Measurements from ENCODE around the gene SPATS2L.

Gene SPATS2L

DNA sequence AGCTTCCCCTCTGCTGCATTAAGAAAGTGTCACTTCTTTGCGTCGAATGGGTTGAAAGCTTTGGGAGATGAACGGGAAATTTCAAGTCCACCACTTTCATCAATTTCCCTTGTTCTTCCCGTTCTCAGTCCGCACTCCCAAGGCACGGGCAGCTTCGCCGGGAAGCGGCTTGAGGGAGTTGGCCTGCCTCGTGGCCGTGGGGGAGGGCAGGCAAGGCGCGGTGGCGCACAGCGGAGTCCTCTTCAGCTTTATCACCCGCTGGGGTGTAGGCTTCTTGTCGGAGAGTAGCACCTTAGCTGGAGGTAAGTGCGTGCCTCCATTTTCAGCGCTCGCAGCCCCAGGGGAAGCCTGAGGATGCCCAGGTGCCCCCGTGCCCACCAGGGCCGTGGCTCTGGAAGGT, 183.5 kb downstream of the SPATS2L start:
- no peak overlapping the region for H3K4me3 ChIP-seq (ENCODE audit: low read depth, low read length)
- no peak for DNase-seq (ENCODE audit: low read depth)
- TF ChIP-seq MYC (IDR thresholded peaks at IDR 0.05; ENCODE audit: low read depth, low read length) (no peak), POLR2A (IDR thresholded peaks at IDR 0.05; ENCODE audit: extremely low read depth, insufficient read length) (no peak)
- TF ChIP-seq, protein P1, sequence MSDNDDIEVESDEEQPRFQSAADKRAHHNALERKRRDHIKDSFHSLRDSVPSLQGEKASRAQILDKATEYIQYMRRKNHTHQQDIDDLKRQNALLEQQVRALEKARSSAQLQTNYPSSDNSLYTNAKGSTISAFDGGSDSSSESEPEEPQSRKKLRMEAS (IDR thresholded peaks at IDR 0.05; ENCODE audit: low read depth, low read length): no peak
- TF ChIP-seq, protein P2, sequence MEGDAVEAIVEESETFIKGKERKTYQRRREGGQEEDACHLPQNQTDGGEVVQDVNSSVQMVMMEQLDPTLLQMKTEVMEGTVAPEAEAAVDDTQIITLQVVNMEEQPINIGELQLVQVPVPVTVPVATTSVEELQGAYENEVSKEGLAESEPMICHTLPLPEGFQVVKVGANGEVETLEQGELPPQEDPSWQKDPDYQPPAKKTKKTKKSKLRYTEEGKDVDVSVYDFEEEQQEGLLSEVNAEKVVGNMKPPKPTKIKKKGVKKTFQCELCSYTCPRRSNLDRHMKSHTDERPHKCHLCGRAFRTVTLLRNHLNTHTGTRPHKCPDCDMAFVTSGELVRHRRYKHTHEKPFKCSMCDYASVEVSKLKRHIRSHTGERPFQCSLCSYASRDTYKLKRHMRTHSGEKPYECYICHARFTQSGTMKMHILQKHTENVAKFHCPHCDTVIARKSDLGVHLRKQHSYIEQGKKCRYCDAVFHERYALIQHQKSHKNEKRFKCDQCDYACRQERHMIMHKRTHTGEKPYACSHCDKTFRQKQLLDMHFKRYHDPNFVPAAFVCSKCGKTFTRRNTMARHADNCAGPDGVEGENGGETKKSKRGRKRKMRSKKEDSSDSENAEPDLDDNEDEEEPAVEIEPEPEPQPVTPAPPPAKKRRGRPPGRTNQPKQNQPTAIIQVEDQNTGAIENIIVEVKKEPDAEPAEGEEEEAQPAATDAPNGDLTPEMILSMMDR (IDR thresholded peaks at IDR 0.05; ENCODE audit: low read depth, low read length): no peak

DNA sequence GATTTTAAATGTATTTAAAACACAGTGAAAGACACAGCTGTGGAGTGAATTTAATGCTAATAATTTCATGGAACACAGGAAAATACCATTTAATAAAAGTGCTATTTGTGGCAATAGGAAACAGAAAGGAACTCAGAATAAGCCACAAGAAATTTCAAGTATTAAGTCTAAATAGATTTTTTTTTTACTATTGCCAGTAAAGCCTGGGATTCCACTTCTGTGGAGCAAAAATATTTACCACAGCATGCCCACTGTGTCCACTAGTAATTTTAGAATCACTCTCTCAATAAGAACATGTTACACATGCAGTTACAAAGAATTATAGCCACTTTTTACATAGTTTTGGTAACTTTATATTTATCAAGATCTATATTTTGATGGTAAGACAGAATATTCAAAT, 186.2 kb downstream of the SPATS2L start:
- no peak overlapping the region for H3K4me3 ChIP-seq (ENCODE audit: low read depth, low read length)
- TF ChIP-seq, protein P1 (IDR thresholded peaks at IDR 0.05; ENCODE audit: low read depth, low read length): no peak
- TF ChIP-seq MYC (IDR thresholded peaks at IDR 0.05; ENCODE audit: low read depth, low read length) (no peak), POLR2A (IDR thresholded peaks at IDR 0.05; ENCODE audit: extremely low read depth, insufficient read length) (no peak)
- TF ChIP-seq, protein P2 (IDR thresholded peaks at IDR 0.05; ENCODE audit: low read depth, low read length): no peak
- no peak for DNase-seq (ENCODE audit: low read depth)

DNA sequence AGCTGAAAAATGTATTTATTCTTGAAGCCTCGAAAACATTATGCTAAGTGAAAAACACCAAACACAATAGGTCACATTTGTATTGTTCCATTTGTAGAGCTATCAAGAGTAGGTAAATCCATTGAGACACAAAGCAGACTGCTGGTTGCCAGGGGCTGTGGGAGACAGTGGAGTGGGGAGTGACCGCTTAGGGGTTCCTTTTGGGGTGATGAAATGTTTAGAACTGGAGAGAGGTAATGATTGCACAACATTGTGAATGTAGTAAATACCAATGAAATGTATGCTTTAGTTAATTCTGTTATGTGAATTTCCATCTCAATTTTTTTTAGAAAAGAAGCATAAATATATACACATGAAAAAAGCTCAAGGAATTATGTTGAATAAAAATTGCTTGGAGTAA, 187.6 kb downstream of the SPATS2L start:
- TF ChIP-seq, protein P1 (IDR thresholded peaks at IDR 0.05; ENCODE audit: low read depth, low read length): no peak
- TF ChIP-seq, protein P2 (IDR thresholded peaks at IDR 0.05; ENCODE audit: low read depth, low read length): no peak
- TF ChIP-seq MYC (IDR thresholded peaks at IDR 0.05; ENCODE audit: low read depth, low read length): no peak
- no peak for TF ChIP-seq POLR2A (IDR thresholded peaks at IDR 0.05; ENCODE audit: extremely low read depth, insufficient read length)
- DNase-seq (ENCODE audit: low read depth): no peak
- no peak overlapping the region for H3K4me3 ChIP-seq (ENCODE audit: low read depth, low read length)

DNA sequence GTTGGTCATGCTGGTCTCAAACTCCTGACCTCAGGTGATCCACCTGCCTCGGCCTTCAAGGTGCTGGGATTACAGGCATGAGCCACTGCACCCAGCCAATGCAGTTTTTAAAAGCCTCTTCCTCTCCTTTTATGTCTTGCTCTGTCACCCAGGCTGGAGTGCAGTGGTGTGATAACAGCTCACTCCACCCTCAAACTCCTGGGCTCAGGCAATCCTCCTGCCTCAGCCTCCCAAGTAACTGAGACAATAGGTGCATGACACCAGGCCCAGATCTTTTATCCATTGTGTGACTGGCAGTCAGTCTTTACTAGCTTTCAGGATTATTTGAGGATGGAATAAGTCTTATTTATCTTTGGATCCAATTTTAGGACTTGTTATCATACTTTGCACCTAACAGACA, 190.2 kb downstream of the SPATS2L start:
- no peak for DNase-seq (ENCODE audit: low read depth)
- TF ChIP-seq, protein P1 (IDR thresholded peaks at IDR 0.05; ENCODE audit: low read depth, low read length): no peak
- TF ChIP-seq, protein P2 (IDR thresholded peaks at IDR 0.05; ENCODE audit: low read depth, low read length): no peak
- TF ChIP-seq POLR2A (IDR thresholded peaks at IDR 0.05; ENCODE audit: extremely low read depth, insufficient read length): no peak
- TF ChIP-seq MYC (IDR thresholded peaks at IDR 0.05; ENCODE audit: low read depth, low read length): no peak

DNA sequence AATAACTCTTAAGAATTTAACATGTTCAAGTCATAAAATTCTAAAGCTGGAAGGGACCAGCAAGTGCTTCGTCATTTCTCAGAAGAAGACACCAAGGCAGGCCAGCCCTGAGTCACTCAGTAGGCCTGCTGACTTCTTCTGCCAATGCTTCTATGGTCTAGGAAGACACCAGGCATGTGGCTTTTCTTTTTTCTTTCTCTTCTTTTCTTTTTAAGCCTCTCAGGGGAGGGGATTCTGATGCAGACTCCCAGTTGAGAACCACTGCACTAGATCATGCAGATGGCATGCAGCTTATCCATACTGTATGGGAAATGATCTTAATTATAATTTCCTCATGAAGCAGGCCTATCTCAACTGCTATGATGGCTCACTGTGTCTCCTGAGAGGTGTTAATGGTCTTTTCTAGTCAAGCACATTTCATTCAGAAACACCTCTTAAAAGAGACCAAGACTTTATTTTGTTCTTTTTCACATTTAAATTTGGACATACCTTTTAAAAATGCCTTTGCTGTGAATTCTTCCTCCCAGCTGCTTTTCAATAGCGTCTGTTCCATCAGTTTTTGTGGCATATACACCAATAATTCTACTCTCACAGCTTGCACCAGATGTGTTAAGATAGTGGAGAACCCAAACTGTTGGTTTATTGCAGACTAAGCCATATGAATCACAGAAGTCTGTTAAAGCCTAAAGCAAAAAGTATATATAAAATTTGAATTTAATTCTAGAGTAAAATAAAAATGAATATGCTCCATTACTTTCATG, 192.1 kb downstream of the SPATS2L start:
- H3K4me3 ChIP-seq (ENCODE audit: low read depth, low read length): no peak overlapping the region
- TF ChIP-seq MYC (IDR thresholded peaks at IDR 0.05; ENCODE audit: low read depth, low read length) (no peak), POLR2A (IDR thresholded peaks at IDR 0.05; ENCODE audit: extremely low read depth, insufficient read length) (no peak)
- TF ChIP-seq, protein P2 (IDR thresholded peaks at IDR 0.05; ENCODE audit: low read depth, low read length): no peak
- TF ChIP-seq, protein P1 (IDR thresholded peaks at IDR 0.05; ENCODE audit: low read depth, low read length): no peak
- DNase-seq (ENCODE audit: low read depth): no peak

More for the DNA sequence above, 190.2 kb downstream of the SPATS2L start:
- H3K4me3 ChIP-seq (ENCODE audit: low read depth, low read length): no peak overlapping the region
